ENCODE measurements around the gene CD209.

- TF ChIP-seq ZNF510 (tag by site-specific recombination; IDR thresholded peaks at IDR 0.05; ENCODE audit: insufficient replicate concordance) (no peak), KLF17 (tag by site-specific recombination; IDR thresholded peaks at IDR 0.05) (no peak)
Observed at GRCh38 chr19:7789447-7789846, 42.1 kb upstream of the CD209 start.

Measured in HEK293 (cell line).